Measurements from ENCODE around the gene GPS1.

- TF ChIP-seq ESRRG (CRISPR knock-in tag; IDR thresholded peaks at IDR 0.05), result no peak
- TF ChIP-seq SNAI2 (CRISPR knock-in tag; IDR thresholded peaks at IDR 0.05), result no peak
- no peak for TF ChIP-seq BACH2 (CRISPR knock-in tag; IDR thresholded peaks at IDR 0.05; ENCODE audit: borderline replicate concordance)
- TF ChIP-seq, protein P1, sequence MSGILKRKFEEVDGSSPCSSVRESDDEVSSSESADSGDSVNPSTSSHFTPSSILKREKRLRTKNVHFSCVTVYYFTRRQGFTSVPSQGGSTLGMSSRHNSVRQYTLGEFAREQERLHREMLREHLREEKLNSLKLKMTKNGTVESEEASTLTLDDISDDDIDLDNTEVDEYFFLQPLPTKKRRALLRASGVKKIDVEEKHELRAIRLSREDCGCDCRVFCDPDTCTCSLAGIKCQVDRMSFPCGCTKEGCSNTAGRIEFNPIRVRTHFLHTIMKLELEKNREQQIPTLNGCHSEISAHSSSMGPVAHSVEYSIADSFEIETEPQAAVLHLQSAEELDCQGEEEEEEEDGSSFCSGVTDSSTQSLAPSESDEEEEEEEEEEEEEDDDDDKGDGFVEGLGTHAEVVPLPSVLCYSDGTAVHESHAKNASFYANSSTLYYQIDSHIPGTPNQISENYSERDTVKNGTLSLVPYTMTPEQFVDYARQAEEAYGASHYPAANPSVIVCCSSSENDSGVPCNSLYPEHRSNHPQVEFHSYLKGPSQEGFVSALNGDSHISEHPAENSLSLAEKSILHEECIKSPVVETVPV (CRISPR knock-in tag; IDR thresholded peaks at IDR 0.05), result no peak
- TF ChIP-seq, protein P2, sequence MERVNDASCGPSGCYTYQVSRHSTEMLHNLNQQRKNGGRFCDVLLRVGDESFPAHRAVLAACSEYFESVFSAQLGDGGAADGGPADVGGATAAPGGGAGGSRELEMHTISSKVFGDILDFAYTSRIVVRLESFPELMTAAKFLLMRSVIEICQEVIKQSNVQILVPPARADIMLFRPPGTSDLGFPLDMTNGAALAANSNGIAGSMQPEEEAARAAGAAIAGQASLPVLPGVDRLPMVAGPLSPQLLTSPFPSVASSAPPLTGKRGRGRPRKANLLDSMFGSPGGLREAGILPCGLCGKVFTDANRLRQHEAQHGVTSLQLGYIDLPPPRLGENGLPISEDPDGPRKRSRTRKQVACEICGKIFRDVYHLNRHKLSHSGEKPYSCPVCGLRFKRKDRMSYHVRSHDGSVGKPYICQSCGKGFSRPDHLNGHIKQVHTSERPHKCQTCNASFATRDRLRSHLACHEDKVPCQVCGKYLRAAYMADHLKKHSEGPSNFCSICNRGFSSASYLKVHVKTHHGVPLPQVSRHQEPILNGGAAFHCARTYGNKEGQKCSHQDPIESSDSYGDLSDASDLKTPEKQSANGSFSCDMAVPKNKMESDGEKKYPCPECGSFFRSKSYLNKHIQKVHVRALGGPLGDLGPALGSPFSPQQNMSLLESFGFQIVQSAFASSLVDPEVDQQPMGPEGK (CRISPR knock-in tag; IDR thresholded peaks at IDR 0.05; ENCODE audit: borderline replicate concordance), result no peak
- TF ChIP-seq ZC3H10 (CRISPR knock-in tag; IDR thresholded peaks at IDR 0.05), result no peak
- no peak for TF ChIP-seq RARB (CRISPR knock-in tag; IDR thresholded peaks at IDR 0.05)
- no peak for TF ChIP-seq ZNF565 (CRISPR knock-in tag; conservative IDR thresholded peaks at IDR 0.05; ENCODE audit: low read depth)
Measured at GRCh38 chr17:82087961-82088837, 36.5 kb downstream of the GPS1 start.
